HCEC 1CT (cell line): Measurements from ENCODE around the gene EPS8.
A peak's percentile ranks its signal among the peaks of the same experiment; 100 is the strongest.

Experiments used
- DNase-seq: peaks from one replicate; pipeline ENCODE4 v3.0.0-alpha.2; 2017

EPS8 gene

DNA sequence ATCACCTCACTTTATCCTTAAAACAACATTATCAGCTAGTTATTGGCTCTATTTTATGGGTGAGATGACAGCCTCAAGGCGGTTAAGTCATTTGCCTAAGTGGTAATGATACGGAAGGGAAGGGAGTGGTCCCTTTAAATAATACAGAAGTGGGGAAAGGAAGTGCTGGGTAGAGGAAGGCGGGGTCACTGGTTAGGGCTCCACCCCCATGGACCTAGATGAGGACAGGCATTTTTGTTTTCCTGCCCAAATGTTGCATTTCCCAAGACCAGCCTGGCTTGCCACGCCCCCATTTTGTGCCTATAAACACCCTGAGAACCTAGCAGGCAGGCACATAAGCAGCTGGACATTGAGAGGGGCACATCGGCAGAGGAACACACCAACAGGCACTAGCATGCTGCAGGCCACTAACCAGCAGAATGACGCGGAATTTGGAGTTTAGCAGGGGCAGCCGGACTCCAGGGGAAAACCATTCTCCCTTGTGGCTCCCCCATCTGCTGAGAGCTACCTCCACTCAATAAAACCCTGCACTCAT lies 100.9 kb downstream of the EPS8 start:
- DNase-seq: no peak

DNA sequence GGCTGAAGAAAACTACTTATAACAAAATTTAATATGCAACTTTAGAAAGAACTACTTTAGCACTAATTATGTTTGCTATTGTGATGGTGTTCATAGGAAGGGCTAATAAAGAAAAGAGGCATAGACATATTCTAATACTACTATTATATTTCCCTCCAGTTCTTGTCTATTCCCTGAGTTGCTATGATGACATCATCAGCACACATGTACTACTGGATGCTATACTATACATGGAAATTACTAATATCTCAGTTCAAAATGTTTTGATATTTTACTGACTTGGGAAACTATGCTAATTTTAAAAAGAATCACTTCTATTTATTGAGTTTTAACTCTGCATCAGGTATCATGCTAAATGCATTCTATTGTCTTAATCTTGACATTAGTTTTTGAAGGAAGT lies 101.6 kb downstream of the EPS8 start:
- DNase-seq: no peak

DNA sequence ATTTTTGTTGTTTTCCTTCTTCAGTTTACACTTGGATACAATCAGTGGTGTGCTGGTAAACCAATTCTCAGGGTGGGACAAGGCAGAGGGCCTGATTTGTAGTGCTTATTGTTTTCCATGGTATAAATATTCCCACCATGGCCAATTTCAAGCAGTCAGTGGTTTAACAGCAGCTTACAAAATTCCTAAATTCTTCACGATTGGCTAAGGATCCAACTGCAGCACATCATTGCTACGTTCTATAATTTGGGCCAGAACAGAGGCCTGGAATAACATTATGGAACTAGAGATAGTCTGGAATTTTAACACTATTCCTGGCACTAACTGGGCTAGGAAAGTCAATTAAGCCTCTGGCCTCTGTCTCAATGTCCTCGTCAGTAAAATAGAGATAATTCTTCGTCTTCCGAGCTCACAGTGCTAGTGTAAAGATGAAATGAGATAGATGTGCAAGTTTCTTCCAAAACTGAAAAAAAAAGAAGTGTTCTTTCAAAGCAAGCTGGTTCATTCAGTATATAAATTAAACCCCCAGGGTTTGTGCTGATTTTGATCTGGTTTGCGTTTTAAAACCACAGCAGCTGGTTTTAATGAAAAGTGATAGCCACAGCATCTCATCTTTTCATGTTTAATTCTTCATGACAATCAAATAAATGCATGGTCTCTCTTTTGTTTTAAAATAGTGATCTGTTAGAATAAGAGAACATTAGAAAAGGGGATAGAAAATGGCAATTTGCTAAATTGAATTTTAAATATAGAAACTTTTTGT lies 104.1 kb downstream of the EPS8 start:
- no peak for DNase-seq

DNA sequence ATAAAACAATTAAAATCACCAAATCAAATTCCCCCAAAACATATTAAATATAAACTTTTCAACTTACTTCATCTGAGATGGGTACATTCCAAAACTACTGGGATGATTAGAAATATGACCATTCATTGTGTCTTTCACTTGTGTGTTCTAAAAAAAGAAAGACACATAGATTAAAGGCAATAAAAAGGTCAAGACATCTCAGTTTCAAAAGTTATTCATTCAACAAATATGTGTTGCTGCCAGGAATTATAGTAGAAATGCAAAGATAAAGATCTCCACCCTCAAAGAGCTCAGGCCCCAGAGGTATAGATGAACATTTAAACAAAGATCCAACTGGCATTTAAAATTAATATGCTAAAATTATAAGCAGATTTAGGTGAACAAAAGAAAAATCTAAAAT lies 106.4 kb downstream of the EPS8 start:
- peak; percentile 73 for DNase-seq

DNA sequence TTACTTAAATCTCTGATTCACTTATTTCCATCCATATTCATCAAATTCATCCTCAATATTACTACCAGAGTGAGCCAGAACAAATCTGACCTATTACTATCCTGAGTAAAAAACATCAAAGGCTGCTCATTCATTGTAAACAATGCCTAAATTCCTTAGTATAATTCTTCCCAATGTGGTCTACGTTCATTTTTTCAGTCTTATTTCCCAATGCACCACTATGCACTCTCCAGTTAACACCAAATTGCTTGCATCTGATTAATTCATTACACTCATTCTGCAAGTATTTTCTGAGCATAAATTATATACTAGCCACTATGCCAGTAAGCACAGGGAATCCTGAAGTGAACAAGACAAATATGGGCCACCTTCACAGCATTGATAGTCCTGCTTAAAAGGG lies 110.0 kb downstream of the EPS8 start:
- peak; percentile 85 for DNase-seq

DNA sequence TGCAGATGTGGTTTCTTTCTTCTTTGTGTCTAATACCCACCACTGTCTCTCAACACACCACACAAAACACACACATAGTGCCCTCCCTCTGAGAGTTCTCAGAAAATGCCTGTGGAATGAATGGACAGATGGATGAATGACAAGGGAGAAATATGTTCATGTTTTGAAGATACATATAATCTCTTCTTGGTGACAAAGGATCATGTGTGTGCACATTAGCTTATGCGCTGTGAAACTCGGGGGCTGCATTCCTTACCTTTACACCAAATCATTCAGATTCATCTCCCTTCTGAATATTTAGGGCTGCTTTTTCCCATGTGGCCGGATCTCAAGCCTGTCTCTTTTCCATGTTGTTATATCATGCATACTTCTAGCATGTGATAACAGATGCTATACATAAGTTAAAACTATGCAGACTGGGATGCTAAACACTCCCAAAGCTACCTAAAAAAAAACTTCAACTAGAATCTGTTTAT lies 111.4 kb downstream of the EPS8 start:
- DNase-seq: peak; percentile 29

DNA sequence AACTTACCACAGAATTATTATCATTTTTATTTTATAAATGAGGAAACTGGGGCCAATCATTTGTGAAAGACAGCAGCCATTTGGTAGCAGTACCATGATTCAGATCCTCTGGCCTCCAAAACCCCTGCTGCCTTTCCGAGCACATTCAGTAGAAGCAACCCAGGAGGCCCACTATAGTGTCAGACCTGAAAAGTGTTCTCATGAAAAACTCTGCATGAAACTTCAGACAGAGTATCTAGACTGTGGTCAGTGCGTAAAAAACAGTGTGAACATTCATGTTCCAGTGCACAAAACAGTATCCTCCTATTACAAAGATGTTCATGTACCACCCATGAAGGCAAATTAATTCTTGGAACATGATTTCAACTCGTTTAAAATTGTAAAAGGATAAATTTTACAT lies 112.0 kb downstream of the EPS8 start:
- no peak for DNase-seq

DNA sequence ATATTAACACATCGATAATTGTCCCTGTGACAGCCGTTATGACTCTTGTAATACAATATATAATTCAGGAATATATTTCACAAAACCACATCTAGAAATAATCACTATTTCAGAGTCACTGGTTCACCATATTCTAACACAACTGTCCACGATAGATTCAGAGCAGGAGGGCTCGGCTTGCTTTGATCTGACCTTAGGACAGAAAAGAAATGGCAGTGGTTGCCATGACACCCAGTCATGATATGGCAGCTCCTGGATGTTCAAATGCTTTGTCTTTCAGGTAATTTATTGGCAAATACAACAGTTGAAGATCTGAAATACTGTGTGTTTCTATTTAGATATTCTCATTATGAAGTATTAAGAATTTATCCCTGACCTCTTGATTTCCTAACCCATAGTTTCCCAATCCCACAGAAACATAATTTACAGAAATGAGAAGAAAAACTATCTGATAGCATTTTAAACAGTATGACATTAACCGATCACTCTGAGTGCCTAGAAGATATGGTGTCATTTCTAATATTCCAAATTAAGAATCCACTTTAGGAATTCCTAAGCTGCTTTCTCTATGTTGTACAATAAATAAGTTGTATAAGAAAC lies 116.4 kb downstream of the EPS8 start:
- DNase-seq: no peak

DNA sequence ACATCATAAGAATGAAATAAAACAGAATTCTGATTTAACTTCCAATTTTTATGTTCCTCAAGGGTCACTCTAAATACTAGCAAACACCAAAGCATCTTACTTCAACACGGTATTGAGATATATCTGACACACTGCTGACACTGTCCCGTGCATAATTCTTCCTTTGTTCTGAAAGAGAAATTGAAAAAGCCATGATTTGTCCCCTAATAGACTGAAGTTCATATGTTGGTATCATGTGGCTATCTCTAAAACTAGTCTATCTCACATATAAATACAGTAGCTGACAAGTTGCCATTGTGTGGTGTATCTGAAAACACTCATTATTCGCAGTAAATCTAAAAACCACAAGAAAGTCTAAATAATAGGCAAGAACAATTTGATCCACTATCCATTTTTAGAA lies 118.4 kb downstream of the EPS8 start:
- no peak for DNase-seq

DNA sequence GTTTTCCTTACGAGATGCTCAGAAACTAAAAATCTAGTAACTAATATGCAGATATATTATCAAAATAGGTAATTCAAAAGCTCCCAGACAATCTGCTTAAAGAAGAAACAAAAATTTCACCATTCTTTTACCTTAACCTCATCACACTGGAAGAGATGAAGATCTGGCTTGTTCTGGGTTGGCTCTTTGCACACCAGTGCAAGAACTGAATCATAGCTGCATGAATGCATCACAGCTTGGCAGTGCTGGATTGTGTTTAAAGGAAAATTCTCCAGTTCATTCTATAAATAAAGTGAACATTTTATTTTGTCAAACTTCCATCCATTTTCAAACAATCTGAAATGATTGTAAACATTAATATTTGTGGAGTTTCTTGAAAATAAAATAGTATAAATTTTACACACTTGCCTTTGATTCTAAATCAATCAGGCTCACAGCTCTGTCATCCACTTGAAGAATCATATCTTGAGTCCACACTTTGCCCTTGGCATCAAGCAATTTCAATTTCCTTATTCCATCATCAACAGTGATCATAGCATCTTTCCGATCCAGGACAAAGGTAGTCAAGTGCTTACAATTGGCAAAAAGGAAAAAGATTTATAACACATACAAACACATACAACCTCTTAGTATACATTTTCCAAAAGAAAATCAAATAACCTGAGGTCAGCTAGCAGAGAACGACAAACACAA lies 119.8 kb downstream of the EPS8 start:
- peak; percentile 26 for DNase-seq

DNA sequence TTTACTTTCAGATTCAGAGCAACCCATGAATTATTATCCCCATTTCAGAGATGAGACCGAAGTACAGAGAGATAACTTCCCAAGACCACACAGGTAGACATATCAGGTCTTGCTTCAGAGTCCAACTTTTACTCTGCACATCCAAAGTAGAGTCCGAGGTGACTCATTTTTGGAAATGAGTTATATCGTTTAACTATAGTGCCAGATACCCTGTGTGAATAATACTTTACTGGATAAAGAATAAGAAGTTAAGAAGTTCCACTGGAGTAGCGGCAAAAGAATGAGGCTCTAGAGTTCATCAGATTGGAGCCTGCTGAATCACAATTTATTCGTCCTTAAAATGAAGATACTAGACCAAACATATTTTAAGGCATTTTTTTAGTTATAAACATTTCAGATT lies 124.7 kb downstream of the EPS8 start:
- peak; percentile 46 for DNase-seq

DNA sequence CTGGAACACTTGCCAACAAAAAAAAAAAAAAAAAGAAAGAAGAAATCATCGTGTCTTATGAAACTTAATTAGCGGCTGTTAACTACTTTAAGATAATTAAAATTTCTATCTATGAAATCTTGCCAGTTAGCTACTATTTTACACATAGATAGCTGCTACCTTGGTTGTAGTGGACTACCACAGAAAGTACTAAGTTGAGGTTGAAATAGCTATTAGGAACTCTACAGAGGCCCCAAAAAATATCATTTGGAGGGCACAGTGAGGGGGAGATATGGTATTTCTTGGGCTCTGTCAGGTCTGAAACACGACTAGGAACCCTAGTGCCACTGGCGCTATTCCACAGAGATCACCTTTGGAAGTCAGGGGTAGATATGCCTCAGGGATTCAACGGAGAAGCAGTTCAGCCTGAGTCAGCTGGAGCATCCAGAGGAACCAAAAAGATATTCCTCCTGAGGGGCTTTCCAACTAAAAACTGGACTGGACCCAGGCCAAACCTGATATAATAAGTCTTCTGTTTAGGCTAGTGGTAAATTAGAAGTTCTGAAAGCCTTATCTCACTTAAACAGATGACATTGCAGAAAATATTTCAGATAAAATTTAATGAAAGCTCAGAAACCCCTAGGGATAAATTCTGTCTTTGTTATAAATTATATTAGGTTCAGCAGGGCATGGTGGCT lies 126.1 kb downstream of the EPS8 start:
- DNase-seq: no peak

DNA sequence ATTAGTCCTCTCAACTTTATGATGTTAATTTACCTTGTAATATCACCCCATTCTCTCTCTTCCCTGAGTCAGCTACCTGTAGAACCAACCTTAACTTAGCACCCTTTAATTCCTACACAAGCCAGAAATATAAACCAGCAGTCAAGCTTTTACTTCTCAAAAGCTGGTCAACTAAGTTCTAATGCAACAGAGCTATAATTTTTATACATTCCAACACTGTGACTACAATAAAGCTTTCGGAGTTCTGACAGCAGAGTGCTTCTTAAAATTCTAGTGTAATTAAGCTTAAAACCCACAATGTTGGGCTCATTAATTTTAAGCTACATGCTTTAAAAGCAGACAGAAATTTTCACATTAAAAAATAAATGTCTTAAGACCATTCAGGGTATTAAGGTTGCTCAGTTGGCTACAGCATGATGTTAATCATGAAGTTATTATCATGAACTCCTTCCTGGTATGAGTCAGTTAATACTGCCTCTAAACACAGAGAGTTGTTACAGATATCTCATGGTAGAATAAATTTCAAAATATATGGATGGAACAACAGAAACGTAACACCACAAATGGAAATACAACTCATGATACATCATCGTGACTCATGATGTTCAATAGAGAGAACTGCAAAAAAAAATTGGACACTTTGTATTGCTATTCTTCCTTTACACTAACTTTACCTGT lies 126.7 kb downstream of the EPS8 start:
- DNase-seq: peak; percentile 96

DNA sequence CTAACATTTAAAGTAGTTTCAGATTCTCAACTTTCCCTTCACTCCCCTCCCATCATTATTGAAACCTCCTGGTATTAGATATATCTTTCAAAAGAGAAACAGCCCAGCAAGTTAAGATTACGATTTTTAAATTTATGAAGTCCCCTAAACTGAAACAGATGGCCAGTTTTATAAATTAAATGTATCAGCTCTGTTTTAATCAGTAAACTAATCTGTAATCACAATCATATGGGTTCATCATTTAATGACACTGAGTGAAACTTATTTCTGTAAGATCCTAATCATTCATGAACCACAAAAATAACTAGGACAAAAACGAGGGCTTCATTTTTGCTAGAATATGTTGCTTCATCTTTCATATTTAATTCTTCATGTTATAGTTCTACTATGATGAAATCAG lies 137.8 kb downstream of the EPS8 start:
- DNase-seq: no peak

DNA sequence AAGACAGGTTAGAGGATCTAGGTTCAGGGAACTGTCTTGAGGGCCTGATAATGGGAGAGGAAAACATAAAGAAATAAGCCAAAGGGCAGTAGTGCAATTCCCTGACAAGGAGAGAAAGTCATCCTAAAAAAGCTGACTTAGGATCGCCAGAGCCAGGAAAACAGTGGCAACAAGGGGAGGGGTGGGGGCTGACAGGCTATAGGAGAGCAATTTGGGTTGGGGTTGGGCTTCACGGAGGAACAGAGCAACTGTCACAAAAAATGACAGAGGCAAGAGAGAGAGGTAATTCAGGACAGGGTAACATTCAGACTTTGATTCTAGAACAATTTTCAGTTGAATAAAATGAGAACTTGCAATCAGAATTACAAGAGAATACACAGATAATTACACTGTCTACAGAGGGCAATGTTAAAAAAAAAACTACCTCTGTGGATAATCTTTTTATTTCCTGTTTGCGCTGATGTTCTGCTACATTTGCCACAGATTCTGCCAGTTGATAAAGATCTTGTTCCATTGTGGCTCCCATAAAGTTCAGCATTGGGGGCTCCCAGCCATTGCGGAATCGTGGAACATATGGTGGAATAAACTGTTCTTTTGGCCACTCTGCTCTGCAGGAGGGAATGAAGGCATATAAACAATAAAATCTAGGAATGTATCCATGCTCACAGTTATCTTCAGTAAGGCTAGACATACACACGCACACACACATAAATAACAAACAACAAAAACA lies 138.6 kb downstream of the EPS8 start:
- no peak for DNase-seq

DNA sequence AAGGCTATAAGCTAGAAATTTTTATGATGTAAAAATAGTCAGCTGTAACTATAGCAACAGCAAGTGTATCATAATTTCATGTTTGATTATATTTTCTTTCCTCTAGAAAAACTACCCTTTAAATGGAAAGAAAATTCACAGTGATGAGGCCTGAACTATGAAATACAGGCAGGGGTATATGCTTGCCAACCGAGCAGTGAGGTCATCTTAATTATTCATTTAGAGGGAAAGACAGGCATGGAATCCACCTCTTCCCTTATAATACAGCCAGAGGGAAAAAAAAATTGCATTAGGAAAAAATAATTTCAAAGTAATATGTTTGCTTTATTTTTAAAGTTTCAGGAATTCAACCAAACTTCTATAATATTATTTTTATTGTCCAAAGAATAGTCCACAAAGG lies 139.8 kb downstream of the EPS8 start:
- no peak for DNase-seq

DNA sequence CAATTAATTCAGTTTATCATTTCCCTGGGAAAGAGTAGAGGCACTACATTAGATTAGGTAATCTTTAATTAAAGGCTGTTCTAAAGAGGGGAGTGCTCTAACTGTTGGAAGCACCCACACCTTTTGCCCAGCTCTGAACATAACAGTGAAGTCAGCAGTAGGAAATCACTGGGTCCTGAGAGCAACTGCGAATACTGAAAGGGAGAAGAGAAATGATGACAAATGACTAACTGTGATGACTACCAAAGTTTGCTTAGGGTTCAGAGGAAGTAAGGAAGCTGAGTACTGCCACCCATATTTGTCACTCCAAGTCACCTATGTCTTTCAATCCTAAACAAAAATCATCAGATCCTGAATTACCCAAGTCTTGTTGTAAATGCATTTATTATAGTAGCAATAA lies 140.6 kb downstream of the EPS8 start:
- DNase-seq: no peak

DNA sequence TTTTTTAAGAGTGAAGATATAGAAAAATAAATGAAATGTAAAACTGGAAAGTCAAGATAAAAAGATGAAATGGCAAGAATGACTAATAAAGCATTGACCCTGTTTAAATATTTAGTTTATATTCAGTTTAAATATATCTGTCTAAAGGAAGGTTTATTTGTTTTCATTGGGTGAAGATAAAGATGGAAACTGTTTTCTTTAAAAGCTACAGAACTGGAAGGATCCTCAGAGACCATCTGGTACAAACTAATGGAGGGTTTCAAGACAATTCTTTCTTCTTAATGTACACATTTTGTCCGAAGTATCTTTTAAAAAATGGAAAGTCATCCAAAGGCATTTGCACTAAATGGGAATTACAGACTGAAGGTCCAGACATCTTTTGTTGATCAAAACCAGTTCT lies 142.6 kb downstream of the EPS8 start:
- DNase-seq: no peak

DNA sequence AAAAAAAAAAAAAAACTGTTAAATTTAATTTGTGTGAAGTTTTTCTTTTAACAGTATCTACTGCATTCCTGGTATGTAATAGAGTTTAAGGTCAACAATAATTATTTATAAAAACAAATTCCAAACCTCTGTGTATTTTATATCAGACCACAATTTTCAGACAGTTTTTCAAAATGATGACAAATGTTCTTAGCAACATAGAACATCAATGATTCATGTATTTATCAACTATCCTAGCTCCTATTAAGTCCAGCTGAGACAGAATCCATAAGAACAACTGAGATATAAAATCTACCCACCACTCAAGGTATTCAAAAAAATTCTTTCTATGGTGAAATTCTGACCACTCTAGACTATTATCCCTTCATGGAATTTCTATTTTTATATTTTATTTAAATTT lies 144.5 kb downstream of the EPS8 start:
- peak; percentile 78 for DNase-seq

DNA sequence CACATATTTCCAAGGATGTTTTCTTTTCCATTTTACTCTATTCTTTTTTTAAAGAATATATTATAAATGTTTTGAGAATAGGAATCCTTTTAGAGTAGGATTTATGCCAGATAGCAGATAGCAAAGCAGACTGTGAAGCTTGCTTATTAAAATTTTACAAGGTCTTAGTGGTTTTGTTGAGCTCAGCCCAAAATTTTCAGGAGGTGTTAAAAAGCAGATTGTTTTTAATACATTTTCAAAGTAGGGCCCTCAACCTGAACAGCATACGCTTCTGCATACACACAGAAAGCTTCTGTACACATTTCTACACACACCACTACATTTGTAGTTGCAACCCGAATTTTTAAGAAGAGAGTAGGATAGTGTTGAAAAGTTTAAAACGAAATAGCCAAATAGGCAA lies 151.0 kb downstream of the EPS8 start:
- DNase-seq: no peak

DNA sequence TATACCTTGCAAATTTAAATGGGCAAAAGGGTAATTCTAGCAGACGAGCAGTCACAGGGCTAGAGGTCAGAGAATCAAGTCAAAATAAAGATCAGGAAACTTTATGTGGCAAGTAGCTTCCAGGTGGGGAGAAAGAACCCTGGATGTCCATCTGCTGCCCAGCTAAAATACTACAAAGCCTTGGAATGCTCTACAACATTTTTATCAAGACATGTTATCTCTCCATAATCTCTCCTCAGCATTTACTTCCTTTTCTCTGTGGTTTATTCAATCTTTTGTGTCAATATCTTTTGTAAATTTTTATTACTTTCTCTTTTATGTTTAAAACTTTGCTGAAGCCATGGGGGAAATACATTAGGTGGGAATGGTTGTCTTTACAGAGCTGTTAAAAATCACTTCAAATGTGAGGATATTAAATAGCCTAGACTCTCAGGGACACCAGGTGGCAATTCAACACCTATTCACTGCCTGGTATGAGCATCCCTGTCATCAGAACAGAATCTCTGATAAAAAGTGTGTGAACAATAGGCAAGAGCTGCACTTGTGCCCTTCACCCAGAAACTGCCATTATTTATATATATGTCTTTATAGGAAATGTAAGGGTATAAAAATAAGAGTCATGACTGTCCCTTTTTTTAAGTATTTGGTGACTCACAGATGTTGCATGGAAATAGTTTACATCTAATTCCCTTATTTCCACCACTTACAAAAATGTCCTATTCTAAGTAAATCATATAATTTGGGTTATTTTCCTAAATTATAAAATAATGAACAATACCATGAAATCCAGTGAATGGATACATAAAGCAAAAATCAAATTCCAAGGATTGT lies 152.9 kb downstream of the EPS8 start:
- peak; percentile 52 for DNase-seq
